GM13976 (cell line): ENCODE data around the gene RBM48.

ENCODE experiments used
- DNase-seq: peaks from one replicate; pipeline ENCODE4 v3.0.0; 2012; ENCODE audit warnings: low spot score
- in situ Hi-C: fragments of 300-500 bp; cut with MboI; formaldehyde crosslinking; loops from one replicate; pipeline ENCODE4 v1.12.0; 2022; ENCODE audit warnings: low sequenced_read_pairs, mixed read lengths, inconsistent platforms; ENCODE audit not compliant: unreplicated experiment
- TF ChIP-seq, protein P1 (sequence below): IDR thresholded peaks from 2 replicates; pipeline ENCODE4 v1.5.1; 2012; ENCODE audit warnings: borderline replicate concordance, mild to moderate bottlenecking; ENCODE audit not compliant: insufficient read depth; ENCODE audit errors: extremely low read depth, missing control alignments, control extremely low read depth

Gene RBM48

DNA sequence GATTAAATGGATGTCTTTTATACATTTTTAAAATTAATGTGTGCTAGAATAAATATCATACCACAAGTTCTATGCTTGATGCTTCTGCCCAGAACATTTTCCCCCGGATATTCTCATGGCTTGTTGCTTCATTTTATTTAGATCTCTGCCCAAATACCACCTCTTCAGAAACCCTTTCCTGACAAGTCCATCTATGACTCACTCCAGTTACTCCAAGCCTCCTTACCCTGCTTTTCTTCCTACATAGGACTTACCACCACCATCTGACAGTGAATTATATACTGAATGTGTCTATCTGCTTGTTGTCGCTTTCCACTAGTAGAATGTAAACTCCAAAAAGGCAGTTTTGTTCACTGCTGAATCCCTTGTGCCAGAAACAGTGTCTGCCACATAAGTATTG is 31.7 kb upstream of the RBM48 start:
- no peak for DNase-seq
- in situ Hi-C loops: no loop called here
- TF ChIP-seq, protein P1, sequence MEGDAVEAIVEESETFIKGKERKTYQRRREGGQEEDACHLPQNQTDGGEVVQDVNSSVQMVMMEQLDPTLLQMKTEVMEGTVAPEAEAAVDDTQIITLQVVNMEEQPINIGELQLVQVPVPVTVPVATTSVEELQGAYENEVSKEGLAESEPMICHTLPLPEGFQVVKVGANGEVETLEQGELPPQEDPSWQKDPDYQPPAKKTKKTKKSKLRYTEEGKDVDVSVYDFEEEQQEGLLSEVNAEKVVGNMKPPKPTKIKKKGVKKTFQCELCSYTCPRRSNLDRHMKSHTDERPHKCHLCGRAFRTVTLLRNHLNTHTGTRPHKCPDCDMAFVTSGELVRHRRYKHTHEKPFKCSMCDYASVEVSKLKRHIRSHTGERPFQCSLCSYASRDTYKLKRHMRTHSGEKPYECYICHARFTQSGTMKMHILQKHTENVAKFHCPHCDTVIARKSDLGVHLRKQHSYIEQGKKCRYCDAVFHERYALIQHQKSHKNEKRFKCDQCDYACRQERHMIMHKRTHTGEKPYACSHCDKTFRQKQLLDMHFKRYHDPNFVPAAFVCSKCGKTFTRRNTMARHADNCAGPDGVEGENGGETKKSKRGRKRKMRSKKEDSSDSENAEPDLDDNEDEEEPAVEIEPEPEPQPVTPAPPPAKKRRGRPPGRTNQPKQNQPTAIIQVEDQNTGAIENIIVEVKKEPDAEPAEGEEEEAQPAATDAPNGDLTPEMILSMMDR: no peak

DNA sequence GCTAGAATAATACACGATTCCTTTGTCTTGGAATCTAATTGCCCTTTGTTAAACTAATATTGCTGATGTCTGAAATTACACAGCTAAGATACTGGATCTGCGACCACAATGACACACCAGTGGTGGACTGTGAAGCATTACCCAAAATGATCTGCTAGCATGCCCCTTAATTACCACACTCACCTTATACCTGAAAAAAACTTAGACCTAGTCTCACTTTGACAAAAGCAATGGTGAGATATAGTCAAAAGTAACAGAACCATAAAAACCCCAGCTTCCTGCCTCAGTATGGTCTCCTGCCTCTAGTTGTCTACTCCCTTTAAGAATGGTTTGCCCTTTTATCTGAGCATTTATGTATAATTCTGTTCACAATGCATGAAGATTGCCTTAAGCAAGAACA is 30.0 kb upstream of the RBM48 start:
- in situ Hi-C loops: no loop called here
- DNase-seq: no peak
- TF ChIP-seq, protein P1: no peak

GRCh38 chr7:92503767-92504166 is 24.8 kb upstream of the RBM48 start:
- TF ChIP-seq, protein P1: no peak
- in situ Hi-C loops: no loop called here
- no peak for DNase-seq

DNA sequence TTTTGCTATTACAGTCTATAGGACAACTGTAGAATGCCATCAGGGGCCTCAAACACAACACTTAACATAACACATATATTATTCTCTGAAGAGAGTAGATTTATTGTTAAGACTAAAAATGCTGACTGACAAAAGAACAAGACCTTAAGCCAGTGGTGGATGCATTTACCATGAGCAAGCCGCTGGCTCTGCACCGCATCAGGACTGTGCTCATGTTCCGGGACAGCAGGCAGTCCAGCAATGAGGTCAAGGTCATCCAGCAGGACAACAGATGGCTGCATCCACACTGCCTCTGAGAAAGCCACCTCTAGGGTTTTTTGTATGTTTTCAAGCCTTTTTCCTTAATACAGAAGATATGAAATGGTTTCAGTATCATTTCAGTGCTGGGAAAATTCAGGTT is 24.0 kb upstream of the RBM48 start:
- DNase-seq: no peak
- in situ Hi-C loops: no loop called here
- TF ChIP-seq, protein P1: no peak

- TF ChIP-seq, protein P1: no peak
- in situ Hi-C loops: no loop called here
- DNase-seq: no peak
Observed at GRCh38 chr7:92506363-92506762, 22.2 kb upstream of the RBM48 start.

GRCh38 chr7:92508946-92509345 is 19.6 kb upstream of the RBM48 start:
- TF ChIP-seq, protein P1: no peak
- DNase-seq: no peak
- in situ Hi-C loops: no loop called here
